Measurements from ENCODE around the gene IL25. TPM values are rescaled to one million over a fixed set of nuclear protein-coding genes. Genes with fewer than 3 reads are reported as not detected.
"Not testable (repeated sequence)": the region's sequence is repeated elsewhere in the genome, so short reads cannot be mapped to it uniquely, and the experiment has no call there.

IL25 gene
- total RNA-seq, 2 donors from 2014 or later, result not detected

GRCh38 chr14:23384364-23385080, 11.9 kb downstream of the IL25 start:
- ATAC-seq, result no peak
- intact Hi-C loops (cut with DNase I), result no loop called here
- no peak for DNase-seq

- DNase-seq, result no peak
- intact Hi-C loops (cut with DNase I), result no loop called here
- no peak for ATAC-seq
Observed at GRCh38 chr14:23385244-23385641, 12.6 kb downstream of the IL25 start.

GRCh38 chr14:23385642-23386265, 13.1 kb downstream of the IL25 start:
- intact Hi-C loops (cut with DNase I), result no loop called here
- no peak for ATAC-seq
- DNase-seq, result no peak

GRCh38 chr14:23386266-23386657, 13.7 kb downstream of the IL25 start:
- intact Hi-C loops (cut with DNase I); DNase-seq; ATAC-seq: not testable (repeated sequence)

- intact Hi-C loops (cut with DNase I), result no loop called here
- DNase-seq (no peak), ATAC-seq (no peak)
Observed at GRCh38 chr14:23386999-23387398, 14.4 kb downstream of the IL25 start.

GRCh38 chr14:23387916-23388882, 15.6 kb downstream of the IL25 start:
- intact Hi-C loops (cut with DNase I), result no loop called here
- ATAC-seq, result peak in 1 of 2 donors; percentile 0
- DNase-seq, result no peak

- intact Hi-C loops (cut with DNase I), result no loop called here
- ATAC-seq (peak in 1 of 2 donors; percentile 0), DNase-seq (no peak)
Observed at GRCh38 chr14:23388996-23389395, 16.4 kb downstream of the IL25 start.

- DNase-seq (no peak), ATAC-seq (no peak)
- intact Hi-C loops (cut with DNase I), result no loop called here
Observed at GRCh38 chr14:23389396-23389795, 16.8 kb downstream of the IL25 start.

GRCh38 chr14:23389871-23390270, 17.3 kb downstream of the IL25 start:
- intact Hi-C loops (cut with DNase I); DNase-seq; ATAC-seq: not testable (repeated sequence)

GRCh38 chr14:23392613-23393012, 20.0 kb downstream of the IL25 start:
- DNase-seq, result no peak
- intact Hi-C loops (cut with DNase I), result no loop called here

GRCh38 chr14:23396126-23396525, 23.5 kb downstream of the IL25 start:
- intact Hi-C loops (cut with DNase I), result no loop called here
- no peak for DNase-seq
- ATAC-seq, result no peak

More at GRCh38 chr14:23392613-23393012, 20.0 kb downstream of the IL25 start:
- ATAC-seq, result no peak

GRCh38 chr14:23396781-23397407, 24.3 kb downstream of the IL25 start:
- no peak for DNase-seq
- peak in 1 of 2 donors; percentile 0 for ATAC-seq
- intact Hi-C loops (cut with DNase I), result no loop called here

- no peak for ATAC-seq
- no peak for DNase-seq
- intact Hi-C loops (cut with DNase I), result no loop called here
Observed at GRCh38 chr14:23398348-23398747, 25.7 kb downstream of the IL25 start.

GRCh38 chr14:23399136-23399535, 26.5 kb downstream of the IL25 start:
- DNase-seq (no peak), ATAC-seq (peak in 1 of 2 donors; percentile 0)
- intact Hi-C loops (cut with DNase I), result no loop called here

GRCh38 chr14:23399591-23399990, 27.0 kb downstream of the IL25 start:
- intact Hi-C loops (cut with DNase I), result no loop called here
- DNase-seq, result no peak
- ATAC-seq, result no peak

- ATAC-seq, result peak; percentile 2 to 6
- DNase-seq; intact Hi-C loops (cut with DNase I): not testable (repeated sequence)
Observed at GRCh38 chr14:23400496-23401149, 28.0 kb downstream of the IL25 start.

- no peak for DNase-seq
- peak in 1 of 2 donors; percentile 1 for ATAC-seq
- intact Hi-C loops (cut with DNase I), result no loop called here
Observed at GRCh38 chr14:23401291-23401690, 28.7 kb downstream of the IL25 start.

- ATAC-seq (no peak), DNase-seq (no peak)
- intact Hi-C loops (cut with DNase I), result no loop called here
Observed at GRCh38 chr14:23402296-23403138, 29.9 kb downstream of the IL25 start.
